Measurements from ENCODE around the gene DDX43.
"Not testable (repeated sequence)": the region's sequence is repeated elsewhere in the genome, so short reads cannot be mapped to it uniquely, and the experiment has no call there.

Gene DDX43

GRCh38 chr6:73389854-73390253, 4.8 kb upstream of the DDX43 start:
- no peak for DNase-seq

DNA sequence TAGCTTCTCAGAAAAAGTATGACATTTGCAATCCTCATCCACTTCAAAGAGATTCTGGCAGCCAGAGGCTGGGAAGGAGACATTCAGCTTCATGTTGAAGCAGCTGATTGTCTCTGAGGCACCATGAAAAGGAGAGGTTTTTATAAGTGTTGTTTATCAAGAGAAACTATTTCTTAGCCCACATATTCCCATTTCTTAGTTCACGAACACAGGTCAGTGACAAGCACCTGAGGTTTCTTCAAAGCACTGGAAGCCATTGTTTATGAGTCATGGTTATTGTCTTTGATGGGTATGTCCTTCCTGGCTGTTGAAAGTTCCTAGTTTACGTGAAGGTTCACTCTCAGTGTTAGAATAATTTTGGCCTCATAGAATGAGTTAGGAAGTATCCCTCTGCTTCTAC, 3.0 kb upstream of the DDX43 start:
- no peak for DNase-seq

DNA sequence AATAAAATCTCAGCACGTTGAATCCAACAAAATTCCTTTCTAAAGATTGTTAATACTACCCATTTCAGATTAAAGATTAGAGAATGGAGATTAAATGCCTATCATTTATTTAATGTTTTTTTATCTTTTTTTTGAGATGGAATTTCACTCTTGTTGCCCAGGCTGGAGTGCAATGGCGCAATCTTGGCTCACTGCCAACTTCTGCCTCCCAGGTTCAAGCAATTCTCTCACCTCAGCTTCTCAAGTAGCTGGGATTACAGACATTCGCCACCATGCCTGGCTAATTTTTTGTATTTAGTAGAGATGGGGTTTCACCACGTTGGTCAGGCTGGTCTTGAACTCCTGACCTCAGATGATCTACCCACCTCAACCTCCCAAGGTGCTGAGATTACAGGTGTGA, 2.4 kb upstream of the DDX43 start:
- not testable (repeated sequence) for DNase-seq

DNA sequence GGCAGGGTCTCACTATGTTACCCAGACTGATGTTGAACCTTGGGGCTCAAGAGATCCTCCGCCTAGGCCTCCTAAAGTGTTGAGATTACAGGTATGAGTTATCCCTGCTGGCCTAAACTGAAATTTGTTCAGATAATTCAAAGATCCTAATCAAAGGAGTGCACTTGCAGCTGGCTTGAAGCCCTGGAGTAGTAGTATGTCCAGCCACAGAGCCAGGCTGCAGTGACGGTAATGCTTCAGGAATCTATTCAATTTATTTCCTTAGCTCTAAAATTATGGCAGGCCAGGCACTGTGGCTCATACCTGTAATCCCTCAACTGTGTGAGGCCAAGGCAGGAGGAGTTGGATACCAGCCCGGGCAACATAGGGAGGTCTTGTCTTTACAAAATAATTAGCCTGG, 1.4 kb upstream of the DDX43 start:
- DNase-seq: no peak

GRCh38 chr6:73395875-73396274, 1.2 kb downstream of the DDX43 start:
- no peak for DNase-seq

- DNase-seq: no peak
Measured at GRCh38 chr6:73400656-73401055, 6.0 kb downstream of the DDX43 start.

- no peak for DNase-seq
Measured at GRCh38 chr6:73409395-73409794, 14.8 kb downstream of the DDX43 start.

DNA sequence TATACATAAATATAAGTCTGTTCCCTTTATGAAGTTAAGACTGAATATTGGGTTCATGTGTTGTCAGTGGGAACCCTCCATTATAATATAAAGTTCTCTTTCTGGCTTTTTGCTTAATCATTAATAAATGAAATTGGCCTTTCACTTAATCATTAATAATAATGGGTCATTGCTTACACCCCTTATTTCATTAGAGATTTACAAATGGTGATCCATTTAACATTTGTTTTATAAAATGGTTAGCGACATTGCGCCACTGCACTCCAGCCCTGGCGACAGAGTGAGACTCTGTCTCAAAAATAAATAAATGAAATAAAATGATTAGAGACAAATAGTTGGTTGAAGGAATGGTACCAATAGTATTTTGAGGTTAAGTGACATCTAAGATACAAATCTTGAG, 18.5 kb downstream of the DDX43 start:
- no peak for DNase-seq

DNA sequence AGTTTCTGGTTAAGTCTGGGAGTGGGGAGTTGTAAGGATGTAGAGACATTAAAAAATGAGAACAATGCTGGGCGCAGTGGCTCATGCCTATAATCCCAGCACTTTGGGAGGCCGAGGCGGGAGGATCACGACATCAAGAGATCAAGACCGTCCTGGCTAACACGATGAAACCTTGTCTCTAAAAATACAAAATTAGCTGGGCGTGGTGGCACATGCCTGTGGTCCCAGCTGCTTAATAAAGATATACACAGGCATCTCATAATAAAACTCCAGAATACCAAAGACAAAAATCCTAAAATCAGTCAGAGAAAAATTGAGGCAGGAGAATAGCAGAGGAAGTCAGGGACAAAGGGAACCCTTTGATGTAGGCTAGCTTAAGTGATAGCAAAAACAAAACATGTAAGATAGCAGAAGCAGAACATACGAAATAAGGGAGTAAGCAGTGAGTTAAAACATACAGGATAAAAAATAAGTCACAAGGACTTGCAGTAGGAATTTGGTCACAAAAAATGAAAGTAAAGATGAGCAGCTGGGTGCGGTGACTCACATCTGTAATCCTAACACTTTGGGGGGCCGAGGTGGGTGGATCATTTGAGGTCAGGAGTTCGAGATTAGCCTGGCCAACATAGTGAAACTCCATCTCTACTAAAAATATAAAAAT, 23.6 kb downstream of the DDX43 start:
- no peak for DNase-seq

- DNase-seq: no peak
Measured at GRCh38 chr6:73421534-73421933, 26.9 kb downstream of the DDX43 start.

GRCh38 chr6:73435236-73435635, 40.6 kb downstream of the DDX43 start:
- no peak for DNase-seq

- DNase-seq: no peak
Measured at GRCh38 chr6:73443555-73443954, 48.9 kb downstream of the DDX43 start.

DNA sequence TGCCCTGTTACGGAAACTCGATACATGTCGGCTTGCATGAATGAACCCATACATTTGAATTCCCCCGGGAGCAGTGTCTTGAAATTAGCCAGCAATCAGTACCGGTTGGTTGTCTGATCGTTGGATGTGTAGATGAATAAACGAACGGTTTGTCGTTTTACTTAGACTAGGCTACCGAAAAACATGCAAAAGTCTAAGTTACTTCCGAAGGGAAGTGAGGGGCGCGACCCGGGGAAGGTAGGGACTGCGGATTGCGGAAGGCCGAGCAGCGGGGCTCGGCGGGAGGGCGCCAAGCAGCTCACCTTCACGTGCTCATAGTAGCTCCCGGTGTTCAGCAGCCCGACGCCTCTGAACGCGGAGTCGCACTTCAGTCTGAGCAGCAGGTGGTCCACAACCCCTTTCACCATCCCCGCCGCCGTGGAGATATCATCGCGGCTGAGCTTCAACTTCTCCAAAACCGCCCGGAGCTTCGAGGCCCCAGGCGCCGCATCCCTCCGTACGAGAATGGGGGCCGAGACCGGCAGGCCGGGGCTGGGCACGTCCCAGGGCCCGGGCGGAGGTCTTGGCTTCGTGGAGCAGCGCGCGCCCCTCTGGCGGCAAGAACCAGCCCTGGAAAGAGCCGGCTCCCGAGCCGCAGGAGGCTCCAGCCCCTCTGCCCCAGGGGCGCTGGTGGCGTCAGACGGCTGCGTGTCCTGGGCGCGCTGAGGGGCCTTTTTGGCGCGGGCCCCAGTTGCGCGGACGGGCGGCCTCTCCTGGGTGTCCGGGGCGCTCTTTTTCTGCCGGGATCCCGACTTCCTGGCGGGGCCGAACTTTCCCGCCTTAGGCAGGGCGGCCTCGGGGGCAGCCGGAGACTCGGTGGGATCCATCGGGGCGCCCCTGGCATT, 56.8 kb downstream of the DDX43 start:
- DNase-seq: no peak

- DNase-seq: peak; percentile 22 to 49
Measured at GRCh38 chr6:73452107-73452461, 57.5 kb downstream of the DDX43 start, which contains the start of gene CGAS. TSS of gene CGAS (minus strand) at chr6:73452297. CDS start at chr6:73452181, 116 bp downstream.

DNA sequence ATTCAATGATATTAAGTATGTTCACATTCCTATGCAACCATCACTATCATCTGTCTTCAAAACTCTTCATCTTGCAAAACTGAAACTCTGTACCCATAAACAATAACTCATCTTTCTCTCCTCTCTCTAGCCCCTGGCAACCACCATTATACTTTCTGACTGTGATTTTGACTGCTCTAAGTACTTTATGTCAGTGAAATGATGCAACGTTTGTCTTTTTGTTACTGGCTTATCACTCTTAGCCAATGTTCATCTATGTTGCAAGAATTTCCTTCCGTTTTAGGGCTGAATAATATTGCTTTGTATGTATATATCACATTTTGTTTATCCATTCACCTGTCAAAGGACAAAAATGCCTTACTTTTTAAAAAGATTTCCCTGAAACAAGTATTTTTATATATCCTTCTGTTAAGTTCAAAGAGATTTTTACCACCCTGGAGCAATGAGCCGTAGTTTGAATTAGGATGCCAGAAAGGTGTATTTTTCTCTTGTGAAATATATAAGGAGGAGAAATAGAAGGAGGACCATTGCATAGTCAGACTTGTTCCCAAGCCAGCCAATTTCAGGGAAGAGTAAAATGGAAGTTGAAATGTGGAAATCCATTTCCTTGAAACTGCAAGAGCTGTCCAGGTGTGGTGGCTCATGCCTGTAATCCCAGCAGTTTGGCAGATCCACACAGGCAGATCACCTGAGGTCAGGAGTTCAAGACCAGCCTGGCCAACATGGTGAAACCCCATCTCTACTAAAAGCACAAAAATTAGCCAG, 61.4 kb downstream of the DDX43 start:
- DNase-seq: no peak

GRCh38 chr6:73459474-73459873, 64.8 kb downstream of the DDX43 start:
- not testable (repeated sequence) for DNase-seq

DNA sequence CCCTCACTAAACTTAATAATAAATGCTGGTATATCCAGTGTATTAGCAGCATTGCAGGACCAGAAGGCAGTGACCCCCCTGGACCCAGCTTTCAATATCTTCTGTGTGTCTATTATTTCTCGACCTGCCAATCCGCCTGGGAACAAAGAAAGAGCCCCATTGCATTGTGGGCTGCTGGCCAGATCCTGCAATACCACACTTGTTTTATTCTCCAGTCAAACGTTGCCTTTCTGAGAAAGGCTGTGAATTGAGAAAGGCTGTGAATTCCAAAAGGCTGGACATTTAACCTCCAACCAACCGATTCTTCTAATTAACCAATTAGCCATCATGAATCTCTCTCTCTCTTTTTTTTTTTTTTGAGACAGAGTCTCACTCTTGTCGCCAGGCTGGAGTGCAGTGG, 65.4 kb downstream of the DDX43 start:
- peak; percentile 37 to 45 for DNase-seq

GRCh38 chr6:73461537-73462350, 67.1 kb downstream of the DDX43 start, which contains the start of gene MTO1:
TSS of gene MTO1 (plus strand) at chr6:73461737. CDS start at chr6:73461855, 118 bp downstream.
- DNase-seq: peak; percentile 80

Measured in hippocampal formation (tissue), 2 donors.